HEK293 (cell line): ENCODE data around the gene DSCAM.

Experiments
- CTCF ChIA-PET: fragments of 350-600 bp; formaldehyde crosslinking; extraction: SDS; loops from one replicate; lab custom pipeline; 2021; ENCODE audit warnings: antibody characterized with exemption; lab: Yijun Ruan, JAX
- POLR2A ChIA-PET: fragments of 300-600 bp; formaldehyde crosslinking; extraction: SDS; loops from one replicate; lab custom pipeline; 2020; ENCODE audit warnings: antibody characterized with exemption, inconsistent platforms; lab: Yijun Ruan, JAX
- H3K27ac ChIP-seq: fragments of 200-500 bp; sonication (Bioruptor generic); 2 replicates; pipeline ENCODE4 v1.5.1; 2014; ENCODE audit warnings: low read depth, low read length, control low read depth, inconsistent platforms; ENCODE audit errors: extremely low read depth
- H3K36me3 ChIP-seq, 2 experiments: fragments of 200-500 bp in 1 of 2; sonication (Bioruptor generic) in 1 of 2; 1 replicate in 1 of 2; 2 replicates in 1 of 2; pipeline ENCODE4 v1.5.1; 2014 to 2017; ENCODE audit warnings: inconsistent platforms in 2 of 2, low read length in 2 of 2; ENCODE audit not compliant: control insufficient read depth in 2 of 2, insufficient read depth in 1 of 2
- H3K4me1 ChIP-seq: fragments of 200-500 bp; sonication (Bioruptor generic); 2 replicates; pipeline ENCODE4 v1.5.1; 2014; ENCODE audit warnings: mild to moderate bottlenecking, low read length, inconsistent platforms; ENCODE audit not compliant: control insufficient read depth, insufficient read depth
- H3K4me3 ChIP-seq: 2 replicates; pipeline ENCODE4 v1.5.1; 2011; ENCODE audit warnings: low read depth, mild to moderate bottlenecking, control low read depth, low read length, moderate library complexity
- H3K9me3 ChIP-seq: fragments of 200-500 bp; sonication (Bioruptor generic); 2 replicates; pipeline ENCODE4 v1.5.1; 2014; ENCODE audit warnings: low read depth, low read length, inconsistent platforms; ENCODE audit not compliant: control insufficient read depth, insufficient read depth
- BCL11A ChIP-seq: fragments of 450-650 bp; formaldehyde crosslinking; IDR thresholded peaks from 2 replicates; pipeline ENCODE4 v1.5.1; 2016; ENCODE audit warnings: low read depth, missing biosample characterization, missing genetic modification characterization
- EGR2 ChIP-seq: fragments of 450-650 bp; formaldehyde crosslinking; IDR thresholded peaks from 2 replicates; pipeline ENCODE4 v1.5.1; 2016; ENCODE audit warnings: low read depth, missing biosample characterization, missing genetic modification characterization
- SCRT1 ChIP-seq: fragments of 450-650 bp; formaldehyde crosslinking; IDR thresholded peaks from 2 replicates; pipeline ENCODE4 v1.5.1; 2016; ENCODE audit warnings: missing biosample characterization, missing genetic modification characterization, borderline replicate concordance
- TCF7L2 ChIP-seq: IDR thresholded peaks from 2 replicates; pipeline ENCODE4 v1.6.1; 2011; ENCODE audit warnings: low read depth, mild to moderate bottlenecking, inconsistent platforms, low read length, moderate library complexity, borderline replicate concordance
- ZNF16 ChIP-seq: fragments of 450-650 bp; formaldehyde crosslinking; IDR thresholded peaks from 2 replicates; pipeline ENCODE4 v1.5.1; 2016; ENCODE audit warnings: low read depth, missing biosample characterization, missing genetic modification characterization
- ZNF169 ChIP-seq: fragments of 450-650 bp; formaldehyde crosslinking; IDR thresholded peaks from 2 replicates; pipeline ENCODE4 v1.5.1; 2016; ENCODE audit warnings: missing biosample characterization, missing genetic modification characterization
- ZNF174 ChIP-seq: fragments of 450-650 bp; formaldehyde crosslinking; IDR thresholded peaks from 2 replicates; pipeline ENCODE4 v1.5.0; 2017; ENCODE audit warnings: missing biosample characterization, mild to moderate bottlenecking, missing genetic modification characterization
- ZNF19 ChIP-seq: fragments of 450-650 bp; formaldehyde crosslinking; IDR thresholded peaks from 2 replicates; pipeline ENCODE4; 2016; ENCODE audit warnings: missing biosample characterization, missing genetic modification characterization, low read depth
- ZNF530 ChIP-seq: fragments of 450-650 bp; formaldehyde crosslinking; IDR thresholded peaks from 2 replicates; pipeline ENCODE4 v1.5.1; 2016; ENCODE audit warnings: low read depth, missing biosample characterization, missing genetic modification characterization
- ZNF555 ChIP-seq: fragments of 450-650 bp; formaldehyde crosslinking; conservative IDR thresholded peaks from 2 replicates; pipeline ENCODE4 v1.5.1; 2017; ENCODE audit warnings: missing biosample characterization, mild to moderate bottlenecking, missing genetic modification characterization, inconsistent platforms
- ZNF571 ChIP-seq: fragments of 450-650 bp; formaldehyde crosslinking; IDR thresholded peaks from 2 replicates; pipeline ENCODE4 v1.5.0; 2017; ENCODE audit warnings: missing biosample characterization, missing genetic modification characterization
- ZNF768 ChIP-seq: fragments of 450-650 bp; formaldehyde crosslinking; IDR thresholded peaks from 2 replicates; pipeline ENCODE4 v1.5.1; 2018; ENCODE audit warnings: missing biosample characterization, mild to moderate bottlenecking, missing genetic modification characterization
- TF ChIP-seq, protein P1 (sequence below): fragments of 450-650 bp; formaldehyde crosslinking; IDR thresholded peaks from 2 replicates; pipeline ENCODE4 v1.5.1; 2016; ENCODE audit warnings: missing biosample characterization, missing genetic modification characterization, borderline replicate concordance
- TF ChIP-seq, protein P2 (sequence below): fragments of 450-650 bp; IDR thresholded peaks from 2 replicates; pipeline ENCODE4 v1.5.1; 2018; ENCODE audit warnings: missing biosample characterization, missing genetic modification characterization
- TF ChIP-seq, protein P3 (sequence below): fragments of 450-650 bp; formaldehyde crosslinking; IDR thresholded peaks from 2 replicates; pipeline ENCODE4 v1.5.1; 2016; ENCODE audit warnings: missing biosample characterization, missing genetic modification characterization
- TF ChIP-seq, protein P4 (sequence below): fragments of 450-650 bp; formaldehyde crosslinking; IDR thresholded peaks from 2 replicates; pipeline ENCODE4 v1.5.1; 2016; ENCODE audit warnings: missing biosample characterization, missing genetic modification characterization
- TF ChIP-seq, protein P5 (sequence below): fragments of 450-650 bp; formaldehyde crosslinking; IDR thresholded peaks from 2 replicates; pipeline ENCODE4 v1.5.1; 2017; ENCODE audit warnings: missing biosample characterization, missing genetic modification characterization

The DSCAM gene

GRCh38 chr21:40858517-40858916 is 11.6 kb upstream of the DSCAM start:
- no peak overlapping the region for H3K27ac ChIP-seq
- ChIA-PET POLR2A (no interaction called here), CTCF (no interaction called here)
- TF ChIP-seq ZNF571 (tag by site-specific recombination) (no peak), ZNF555 (tag by site-specific recombination) (no peak), ZNF530 (tag by site-specific recombination) (no peak), ZNF169 (tag by site-specific recombination) (no peak), EGR2 (tag by site-specific recombination) (no peak), BCL11A (tag by site-specific recombination) (no peak), TCF7L2 (no peak), SCRT1 (tag by site-specific recombination) (no peak), ZNF768 (tag by site-specific recombination) (no peak), ZNF174 (tag by site-specific recombination) (no peak), ZNF19 (tag by site-specific recombination) (no peak)
- TF ChIP-seq, protein P1, sequence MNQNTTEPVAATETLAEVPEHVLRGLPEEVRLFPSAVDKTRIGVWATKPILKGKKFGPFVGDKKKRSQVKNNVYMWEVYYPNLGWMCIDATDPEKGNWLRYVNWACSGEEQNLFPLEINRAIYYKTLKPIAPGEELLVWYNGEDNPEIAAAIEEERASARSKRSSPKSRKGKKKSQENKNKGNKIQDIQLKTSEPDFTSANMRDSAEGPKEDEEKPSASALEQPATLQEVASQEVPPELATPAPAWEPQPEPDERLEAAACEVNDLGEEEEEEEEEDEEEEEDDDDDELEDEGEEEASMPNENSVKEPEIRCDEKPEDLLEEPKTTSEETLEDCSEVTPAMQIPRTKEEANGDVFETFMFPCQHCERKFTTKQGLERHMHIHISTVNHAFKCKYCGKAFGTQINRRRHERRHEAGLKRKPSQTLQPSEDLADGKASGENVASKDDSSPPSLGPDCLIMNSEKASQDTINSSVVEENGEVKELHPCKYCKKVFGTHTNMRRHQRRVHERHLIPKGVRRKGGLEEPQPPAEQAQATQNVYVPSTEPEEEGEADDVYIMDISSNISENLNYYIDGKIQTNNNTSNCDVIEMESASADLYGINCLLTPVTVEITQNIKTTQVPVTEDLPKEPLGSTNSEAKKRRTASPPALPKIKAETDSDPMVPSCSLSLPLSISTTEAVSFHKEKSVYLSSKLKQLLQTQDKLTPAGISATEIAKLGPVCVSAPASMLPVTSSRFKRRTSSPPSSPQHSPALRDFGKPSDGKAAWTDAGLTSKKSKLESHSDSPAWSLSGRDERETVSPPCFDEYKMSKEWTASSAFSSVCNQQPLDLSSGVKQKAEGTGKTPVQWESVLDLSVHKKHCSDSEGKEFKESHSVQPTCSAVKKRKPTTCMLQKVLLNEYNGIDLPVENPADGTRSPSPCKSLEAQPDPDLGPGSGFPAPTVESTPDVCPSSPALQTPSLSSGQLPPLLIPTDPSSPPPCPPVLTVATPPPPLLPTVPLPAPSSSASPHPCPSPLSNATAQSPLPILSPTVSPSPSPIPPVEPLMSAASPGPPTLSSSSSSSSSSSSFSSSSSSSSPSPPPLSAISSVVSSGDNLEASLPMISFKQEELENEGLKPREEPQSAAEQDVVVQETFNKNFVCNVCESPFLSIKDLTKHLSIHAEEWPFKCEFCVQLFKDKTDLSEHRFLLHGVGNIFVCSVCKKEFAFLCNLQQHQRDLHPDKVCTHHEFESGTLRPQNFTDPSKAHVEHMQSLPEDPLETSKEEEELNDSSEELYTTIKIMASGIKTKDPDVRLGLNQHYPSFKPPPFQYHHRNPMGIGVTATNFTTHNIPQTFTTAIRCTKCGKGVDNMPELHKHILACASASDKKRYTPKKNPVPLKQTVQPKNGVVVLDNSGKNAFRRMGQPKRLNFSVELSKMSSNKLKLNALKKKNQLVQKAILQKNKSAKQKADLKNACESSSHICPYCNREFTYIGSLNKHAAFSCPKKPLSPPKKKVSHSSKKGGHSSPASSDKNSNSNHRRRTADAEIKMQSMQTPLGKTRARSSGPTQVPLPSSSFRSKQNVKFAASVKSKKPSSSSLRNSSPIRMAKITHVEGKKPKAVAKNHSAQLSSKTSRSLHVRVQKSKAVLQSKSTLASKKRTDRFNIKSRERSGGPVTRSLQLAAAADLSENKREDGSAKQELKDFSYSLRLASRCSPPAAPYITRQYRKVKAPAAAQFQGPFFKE (tag by site-specific recombination), result no peak
- TF ChIP-seq, protein P2, sequence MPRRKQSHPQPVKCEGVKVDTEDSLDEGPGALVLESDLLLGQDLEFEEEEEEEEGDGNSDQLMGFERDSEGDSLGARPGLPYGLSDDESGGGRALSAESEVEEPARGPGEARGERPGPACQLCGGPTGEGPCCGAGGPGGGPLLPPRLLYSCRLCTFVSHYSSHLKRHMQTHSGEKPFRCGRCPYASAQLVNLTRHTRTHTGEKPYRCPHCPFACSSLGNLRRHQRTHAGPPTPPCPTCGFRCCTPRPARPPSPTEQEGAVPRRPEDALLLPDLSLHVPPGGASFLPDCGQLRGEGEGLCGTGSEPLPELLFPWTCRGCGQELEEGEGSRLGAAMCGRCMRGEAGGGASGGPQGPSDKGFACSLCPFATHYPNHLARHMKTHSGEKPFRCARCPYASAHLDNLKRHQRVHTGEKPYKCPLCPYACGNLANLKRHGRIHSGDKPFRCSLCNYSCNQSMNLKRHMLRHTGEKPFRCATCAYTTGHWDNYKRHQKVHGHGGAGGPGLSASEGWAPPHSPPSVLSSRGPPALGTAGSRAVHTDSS (tag by site-specific recombination), result no peak
- TF ChIP-seq, protein P3, sequence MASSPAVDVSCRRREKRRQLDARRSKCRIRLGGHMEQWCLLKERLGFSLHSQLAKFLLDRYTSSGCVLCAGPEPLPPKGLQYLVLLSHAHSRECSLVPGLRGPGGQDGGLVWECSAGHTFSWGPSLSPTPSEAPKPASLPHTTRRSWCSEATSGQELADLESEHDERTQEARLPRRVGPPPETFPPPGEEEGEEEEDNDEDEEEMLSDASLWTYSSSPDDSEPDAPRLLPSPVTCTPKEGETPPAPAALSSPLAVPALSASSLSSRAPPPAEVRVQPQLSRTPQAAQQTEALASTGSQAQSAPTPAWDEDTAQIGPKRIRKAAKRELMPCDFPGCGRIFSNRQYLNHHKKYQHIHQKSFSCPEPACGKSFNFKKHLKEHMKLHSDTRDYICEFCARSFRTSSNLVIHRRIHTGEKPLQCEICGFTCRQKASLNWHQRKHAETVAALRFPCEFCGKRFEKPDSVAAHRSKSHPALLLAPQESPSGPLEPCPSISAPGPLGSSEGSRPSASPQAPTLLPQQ, result no peak
- H3K4me1 ChIP-seq, result no peaks in the 10 kb centered on the region
- no peaks in the 10 kb centered on the region for H3K9me3 ChIP-seq
- H3K36me3 ChIP-seq, result no peaks in the 10 kb centered on the region
- no peak overlapping the region for H3K4me3 ChIP-seq

DNA sequence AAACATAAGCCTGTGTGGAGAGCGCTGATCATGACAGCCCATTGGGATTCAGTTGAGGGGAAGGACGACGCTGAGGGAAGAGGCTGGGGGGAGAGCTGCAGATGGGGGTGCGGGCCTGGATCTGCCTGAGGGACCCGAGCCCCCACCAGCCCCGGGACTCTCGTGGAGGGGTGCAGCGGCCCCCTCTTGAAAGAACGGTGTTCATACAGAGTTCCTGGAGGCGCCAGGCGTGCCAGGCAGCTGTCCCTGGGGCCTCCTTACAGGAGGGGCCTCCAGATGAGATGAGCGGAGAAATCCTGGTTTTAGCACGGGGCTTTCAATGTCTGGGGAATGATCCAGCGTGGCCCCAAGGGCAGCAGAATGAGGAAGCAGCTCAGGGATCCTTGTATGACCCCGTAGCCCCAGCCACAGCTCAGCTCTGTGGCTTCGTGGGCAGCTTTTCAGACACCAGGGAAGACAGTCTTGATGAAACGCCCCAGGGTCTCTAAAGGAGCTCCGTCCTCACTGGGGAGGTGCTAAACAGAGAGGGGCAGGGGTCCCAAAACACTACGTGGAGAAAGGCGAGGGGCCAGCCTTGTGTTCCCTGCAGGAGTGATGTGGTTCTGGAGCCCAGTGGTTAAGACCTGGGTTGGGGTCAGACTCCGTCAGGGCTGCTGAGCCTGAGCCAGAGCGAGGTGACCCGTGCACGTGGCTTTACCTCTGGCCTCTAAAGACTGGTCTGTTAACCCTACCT is 7.2 kb upstream of the DSCAM start:
- Histone ChIP-seq H3K4me1 (no peaks in the 10 kb centered on the region), H3K9me3 (no peaks in the 10 kb centered on the region), H3K27ac (no peak overlapping the region), H3K36me3 (no peaks in the 10 kb centered on the region), H3K4me3 (no peak overlapping the region)
- ChIA-PET POLR2A (no interaction called here), CTCF (interaction anchor here (0.6 to 0.7 kb wide), 3 partner anchors 65 to 341 kb away, joined by 3 to 5 read pairs (median 4); no protein-coding TSS in a partner anchor)
- TF ChIP-seq, protein P4, sequence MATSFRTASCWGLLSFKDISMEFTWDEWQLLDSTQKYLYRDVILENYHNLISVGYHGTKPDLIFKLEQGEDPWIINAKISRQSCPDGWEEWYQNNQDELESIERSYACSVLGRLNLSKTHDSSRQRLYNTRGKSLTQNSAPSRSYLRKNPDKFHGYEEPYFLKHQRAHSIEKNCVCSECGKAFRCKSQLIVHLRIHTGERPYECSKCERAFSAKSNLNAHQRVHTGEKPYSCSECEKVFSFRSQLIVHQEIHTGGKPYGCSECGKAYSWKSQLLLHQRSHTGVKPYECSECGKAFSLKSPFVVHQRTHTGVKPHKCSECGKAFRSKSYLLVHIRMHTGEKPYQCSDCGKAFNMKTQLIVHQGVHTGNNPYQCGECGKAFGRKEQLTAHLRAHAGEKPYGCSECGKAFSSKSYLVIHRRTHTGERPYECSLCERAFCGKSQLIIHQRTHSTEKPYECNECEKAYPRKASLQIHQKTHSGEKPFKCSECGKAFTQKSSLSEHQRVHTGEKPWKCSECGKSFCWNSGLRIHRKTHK (tag by site-specific recombination), result no peak
- TF ChIP-seq, protein P5, sequence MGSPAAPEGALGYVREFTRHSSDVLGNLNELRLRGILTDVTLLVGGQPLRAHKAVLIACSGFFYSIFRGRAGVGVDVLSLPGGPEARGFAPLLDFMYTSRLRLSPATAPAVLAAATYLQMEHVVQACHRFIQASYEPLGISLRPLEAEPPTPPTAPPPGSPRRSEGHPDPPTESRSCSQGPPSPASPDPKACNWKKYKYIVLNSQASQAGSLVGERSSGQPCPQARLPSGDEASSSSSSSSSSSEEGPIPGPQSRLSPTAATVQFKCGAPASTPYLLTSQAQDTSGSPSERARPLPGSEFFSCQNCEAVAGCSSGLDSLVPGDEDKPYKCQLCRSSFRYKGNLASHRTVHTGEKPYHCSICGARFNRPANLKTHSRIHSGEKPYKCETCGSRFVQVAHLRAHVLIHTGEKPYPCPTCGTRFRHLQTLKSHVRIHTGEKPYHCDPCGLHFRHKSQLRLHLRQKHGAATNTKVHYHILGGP (tag by site-specific recombination), result no peak
- TF ChIP-seq, protein P2 (tag by site-specific recombination), result no peak
- TF ChIP-seq ZNF16, result no peak
